Measurements from ENCODE around the gene FBXL20. TPM values are rescaled to one million over a fixed set of nuclear protein-coding genes. Genes with fewer than 3 reads are reported as not detected.
"Not testable (repeated sequence)": the region's sequence is repeated elsewhere in the genome, so short reads cannot be mapped to it uniquely, and the experiment has no call there.

FBXL20 gene
- total RNA-seq, 2 experiments from 2014 or later: 14.2 to 15.4 TPM

DNA sequence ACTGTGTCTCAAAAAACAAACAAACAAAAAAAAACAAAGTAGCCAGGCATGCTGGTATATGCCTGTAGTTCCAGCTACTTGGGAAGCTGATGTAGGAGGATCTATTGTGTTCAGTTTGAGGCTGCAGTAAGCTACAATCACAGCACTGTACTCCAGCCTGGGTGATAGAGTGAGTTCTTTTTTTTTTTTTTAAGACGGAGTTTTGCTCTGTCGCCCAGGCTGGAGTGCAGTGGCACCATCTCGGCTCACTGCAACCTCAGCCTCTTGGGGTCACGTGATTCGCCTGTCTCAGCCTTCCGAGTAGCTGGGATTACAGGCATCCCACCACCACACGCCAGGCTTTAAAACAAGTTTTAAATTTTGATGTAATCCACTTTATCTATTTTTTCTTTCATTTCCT lies 95.4 kb downstream of the FBXL20 start:
- H3K27me3 Mint-ChIP-seq (ENCODE audit: low read depth): no peaks in the 10 kb centered on the region
- H3K4me1 Mint-ChIP-seq (ENCODE audit: low read depth): peaks cover 7% of the 10 kb centered on the region
- CTCF ChIA-PET: no interaction called here
- H3K9me3 Mint-ChIP-seq: no peaks in the 10 kb centered on the region
- DNase-seq: no peak
- intact Hi-C loops (cut with micrococcal nuclease): no loop called here
- peaks cover 1% of the 10 kb centered on the region for H3K36me3 Mint-ChIP-seq (ENCODE audit: low read depth)
- H3K27ac Mint-ChIP-seq: no peak overlapping the region
- no peak overlapping the region for H3K4me3 Mint-ChIP-seq

DNA sequence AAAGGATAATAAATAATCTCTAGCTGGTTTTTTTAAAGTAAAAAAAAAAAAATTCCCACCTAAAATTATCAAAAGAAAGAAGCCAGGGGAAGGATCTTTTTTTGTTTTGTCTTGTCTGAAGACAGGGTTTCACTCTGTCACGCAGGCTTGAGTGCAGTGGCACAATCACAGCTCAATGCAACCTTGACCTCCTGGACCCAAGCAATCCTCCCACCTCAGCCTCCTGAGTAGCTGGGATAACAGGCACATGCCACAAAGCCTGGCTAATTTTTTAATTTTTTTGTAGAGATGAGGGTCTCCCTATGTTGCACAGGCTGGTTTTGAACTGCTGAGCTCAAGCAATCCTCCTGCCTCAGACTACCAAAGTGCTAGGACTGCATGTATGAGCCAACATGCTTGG lies 97.2 kb downstream of the FBXL20 start:
- DNase-seq: no peak
- Mint-ChIP-seq H3K27ac (no peak overlapping the region), H3K36me3 (ENCODE audit: low read depth) (peaks cover 1% of the 10 kb centered on the region), H3K4me3 (no peak overlapping the region), H3K27me3 (ENCODE audit: low read depth) (no peaks in the 10 kb centered on the region), H3K4me1 (ENCODE audit: low read depth) (peaks cover 7% of the 10 kb centered on the region), H3K9me3 (no peaks in the 10 kb centered on the region)
- CTCF ChIA-PET: interaction anchor here (0.6 kb wide), 2 partner anchors 158 to 329 kb away, joined by 3 to 5 read pairs; no protein-coding TSS in a partner anchor
- intact Hi-C loops (cut with micrococcal nuclease): no loop called here

GRCh38 chr17:39294060-39294459 lies 107.4 kb downstream of the FBXL20 start:
- Mint-ChIP-seq H3K4me3 (no peak overlapping the region), H3K27ac (no peak overlapping the region), H3K4me1 (ENCODE audit: low read depth) (no peaks in the 10 kb centered on the region), H3K9me3 (no peaks in the 10 kb centered on the region), H3K36me3 (ENCODE audit: low read depth) (peaks cover 2% of the 10 kb centered on the region), H3K27me3 (ENCODE audit: low read depth) (no peaks in the 10 kb centered on the region)
- intact Hi-C loops (cut with micrococcal nuclease): no loop called here
- no peak for DNase-seq
- CTCF ChIA-PET: no interaction called here

DNA sequence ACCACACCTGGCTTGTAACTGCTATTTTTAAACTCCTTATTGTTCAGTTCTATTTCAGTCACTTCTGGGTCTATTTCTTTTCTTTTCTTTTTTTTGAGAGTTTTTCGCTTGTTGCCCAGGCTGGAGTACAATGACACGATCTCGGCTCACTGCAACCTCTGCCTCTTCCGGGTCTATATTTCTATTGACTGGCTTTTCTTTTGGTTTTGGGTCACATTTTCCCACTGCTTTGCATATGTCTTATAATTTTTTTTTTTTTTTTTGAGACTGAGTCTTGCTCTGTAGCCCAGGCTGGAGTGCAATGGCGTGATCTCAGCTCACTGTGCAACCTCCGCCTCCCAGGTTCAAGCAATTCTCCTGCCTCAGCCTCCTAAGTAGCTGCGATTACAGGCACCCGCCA lies 108.9 kb downstream of the FBXL20 start:
- H3K36me3 Mint-ChIP-seq (ENCODE audit: low read depth); CTCF ChIA-PET; H3K27me3 Mint-ChIP-seq (ENCODE audit: low read depth); intact Hi-C loops (cut with micrococcal nuclease); DNase-seq; H3K4me1 Mint-ChIP-seq (ENCODE audit: low read depth); H3K9me3 Mint-ChIP-seq; H3K4me3 Mint-ChIP-seq; H3K27ac Mint-ChIP-seq: not testable (repeated sequence)

DNA sequence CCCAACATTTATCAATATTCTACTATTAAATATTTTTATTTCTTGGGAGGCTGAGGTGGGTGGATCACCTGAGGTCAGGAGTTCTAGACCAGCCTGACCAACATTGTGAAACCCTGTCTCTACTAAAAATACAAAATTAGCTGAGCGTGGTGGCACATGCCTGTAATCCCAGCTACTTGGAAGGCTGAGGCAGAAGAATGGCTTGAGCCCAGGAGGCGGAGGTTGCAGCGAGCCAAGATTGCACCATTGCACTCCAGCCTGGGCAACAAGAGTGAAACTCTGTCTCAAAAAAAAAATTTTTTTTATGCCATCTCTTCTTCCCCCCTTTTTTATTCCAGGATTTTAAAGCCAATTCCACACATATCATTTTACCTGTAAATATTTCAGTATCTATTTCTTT lies 114.9 kb downstream of the FBXL20 start:
- not testable (repeated sequence) for H3K36me3 Mint-ChIP-seq (ENCODE audit: low read depth); H3K27me3 Mint-ChIP-seq (ENCODE audit: low read depth)

DNA sequence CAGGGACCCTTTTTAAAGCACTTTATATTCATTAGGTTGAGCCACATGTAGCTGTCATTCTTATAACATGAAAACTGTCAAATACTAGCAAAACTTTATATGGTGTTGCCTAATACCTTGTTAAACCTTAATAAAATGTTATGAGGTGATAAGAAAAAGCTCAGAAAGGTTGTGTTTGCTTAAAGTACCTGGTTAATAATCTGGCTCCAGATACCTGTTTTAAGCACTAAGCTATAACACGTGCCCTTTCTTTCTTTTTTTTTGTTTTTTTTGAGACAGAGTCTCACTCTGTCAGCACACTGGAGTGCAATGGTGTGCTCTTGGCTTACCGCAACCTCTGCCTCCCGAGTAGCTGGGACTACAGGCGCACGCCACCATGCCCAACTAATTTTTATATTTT lies 116.7 kb downstream of the FBXL20 start:
- Mint-ChIP-seq H3K36me3 (ENCODE audit: low read depth) (peaks cover 2% of the 10 kb centered on the region), H3K4me3 (no peak overlapping the region), H3K27me3 (ENCODE audit: low read depth) (no peaks in the 10 kb centered on the region), H3K27ac (no peak overlapping the region), H3K4me1 (ENCODE audit: low read depth) (no peaks in the 10 kb centered on the region), H3K9me3 (no peaks in the 10 kb centered on the region)
- DNase-seq: no peak
- intact Hi-C loops (cut with micrococcal nuclease): no loop called here
- CTCF ChIA-PET: interaction anchor here (0.6 to 1.0 kb wide), 3 partner anchors 14 to 696 kb away, joined by 3 to 4 read pairs (median 3); partner anchors contain the start of gene PSMD3

More for the DNA sequence above, 114.9 kb downstream of the FBXL20 start:
- CTCF ChIA-PET: interaction anchor here (0.7 kb wide), 1 partner anchor 122 kb away, joined by 3 read pairs; no protein-coding TSS in a partner anchor
- intact Hi-C loops (cut with micrococcal nuclease); H3K4me3 Mint-ChIP-seq; H3K9me3 Mint-ChIP-seq; H3K27ac Mint-ChIP-seq; H3K4me1 Mint-ChIP-seq (ENCODE audit: low read depth); DNase-seq: not testable (repeated sequence)

GRCh38 chr17:39283896-39284295 lies 117.5 kb downstream of the FBXL20 start:
- no peaks in the 10 kb centered on the region for H3K27me3 Mint-ChIP-seq (ENCODE audit: low read depth)
- intact Hi-C loops (cut with micrococcal nuclease): no loop called here
- H3K4me3 Mint-ChIP-seq: no peak overlapping the region
- no peaks in the 10 kb centered on the region for H3K9me3 Mint-ChIP-seq
- H3K27ac Mint-ChIP-seq: no peak overlapping the region
- DNase-seq: no peak
- CTCF ChIA-PET: interaction anchor here (0.6 to 1.0 kb wide), 2 partner anchors 13 to 163 kb away, joined by 3 read pairs; no protein-coding TSS in a partner anchor
- H3K4me1 Mint-ChIP-seq (ENCODE audit: low read depth): no peaks in the 10 kb centered on the region
- H3K36me3 Mint-ChIP-seq (ENCODE audit: low read depth): peaks cover 2% of the 10 kb centered on the region

DNA sequence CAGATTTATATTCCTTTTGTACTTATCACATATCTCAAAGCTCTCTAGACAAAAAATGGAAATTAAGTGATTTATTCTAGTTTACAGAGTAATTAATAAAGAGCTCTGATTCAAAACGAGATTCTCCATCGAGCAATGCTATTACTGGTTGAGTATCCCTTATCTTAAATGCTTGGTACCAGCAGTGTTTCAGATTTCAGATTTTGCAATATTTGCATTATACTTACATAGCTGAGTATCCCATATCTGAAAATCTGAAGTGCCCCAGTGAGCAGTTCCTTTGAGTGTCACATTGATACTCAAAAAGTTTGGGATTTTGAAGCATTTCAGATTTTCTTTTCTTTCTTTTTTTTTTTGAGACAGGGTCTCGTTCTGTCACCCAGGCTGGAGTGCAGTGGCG lies 118.3 kb downstream of the FBXL20 start:
- no peaks in the 10 kb centered on the region for H3K9me3 Mint-ChIP-seq
- DNase-seq: no peak
- no peak overlapping the region for H3K4me3 Mint-ChIP-seq
- H3K27me3 Mint-ChIP-seq (ENCODE audit: low read depth): no peaks in the 10 kb centered on the region
- peaks cover 2% of the 10 kb centered on the region for H3K36me3 Mint-ChIP-seq (ENCODE audit: low read depth)
- intact Hi-C loops (cut with micrococcal nuclease): no loop called here
- CTCF ChIA-PET: interaction anchor here (0.6 to 0.7 kb wide), 4 partner anchors 22 to 166 kb away, joined by 3 to 6 read pairs (median 4); no protein-coding TSS in a partner anchor
- no peak overlapping the region for H3K27ac Mint-ChIP-seq
- H3K4me1 Mint-ChIP-seq (ENCODE audit: low read depth): no peaks in the 10 kb centered on the region

GRCh38 chr17:39281806-39282205 lies 119.6 kb downstream of the FBXL20 start:
- H3K4me3 Mint-ChIP-seq: no peak overlapping the region
- intact Hi-C loops (cut with micrococcal nuclease): no loop called here
- H3K4me1 Mint-ChIP-seq (ENCODE audit: low read depth): no peaks in the 10 kb centered on the region
- H3K9me3 Mint-ChIP-seq: no peaks in the 10 kb centered on the region
- H3K36me3 Mint-ChIP-seq (ENCODE audit: low read depth): peaks cover 2% of the 10 kb centered on the region
- DNase-seq: no peak
- CTCF ChIA-PET: interaction anchor here (1.0 to 1.7 kb wide), 3 partner anchors 11 to 76 kb away, joined by 3 to 5 read pairs (median 3); no protein-coding TSS in a partner anchor
- no peak overlapping the region for H3K27ac Mint-ChIP-seq
- no peaks in the 10 kb centered on the region for H3K27me3 Mint-ChIP-seq (ENCODE audit: low read depth)

GRCh38 chr17:39278246-39278645 lies 123.2 kb downstream of the FBXL20 start:
- H3K36me3 Mint-ChIP-seq (ENCODE audit: low read depth); intact Hi-C loops (cut with micrococcal nuclease); H3K4me3 Mint-ChIP-seq; H3K4me1 Mint-ChIP-seq (ENCODE audit: low read depth); H3K9me3 Mint-ChIP-seq; DNase-seq; H3K27ac Mint-ChIP-seq; H3K27me3 Mint-ChIP-seq (ENCODE audit: low read depth): not testable (repeated sequence)
- CTCF ChIA-PET: interaction anchor here (1.1 kb wide), 1 partner anchor 12 kb away, joined by 3 read pairs; no protein-coding TSS in a partner anchor

DNA sequence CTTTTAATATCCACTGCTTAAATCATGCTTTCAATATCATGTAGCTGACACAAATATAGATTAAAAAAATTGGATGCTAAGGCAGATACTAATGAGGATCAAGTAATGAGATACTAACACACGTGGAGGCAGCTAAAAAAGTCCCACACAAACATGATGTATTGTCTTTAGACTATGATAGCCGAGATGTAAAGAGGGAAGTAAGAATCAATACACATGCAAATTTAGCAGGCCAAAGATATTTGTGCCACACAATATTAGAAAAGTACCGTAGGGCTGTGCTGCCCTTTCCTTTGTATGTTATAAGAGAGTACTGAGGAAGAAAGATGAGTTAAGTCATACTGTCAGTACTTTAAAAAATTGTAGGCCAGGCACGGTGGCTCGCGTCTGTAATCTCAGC lies 124.3 kb downstream of the FBXL20 start:
- Mint-ChIP-seq H3K27me3 (ENCODE audit: low read depth) (no peaks in the 10 kb centered on the region), H3K27ac (no peak overlapping the region), H3K4me1 (ENCODE audit: low read depth) (no peaks in the 10 kb centered on the region), H3K36me3 (ENCODE audit: low read depth) (peaks cover 4% of the 10 kb centered on the region), H3K9me3 (no peaks in the 10 kb centered on the region), H3K4me3 (no peak overlapping the region)
- CTCF ChIA-PET: interaction anchor here (1.1 kb wide), 1 partner anchor 14 kb away, joined by 3 read pairs; no protein-coding TSS in a partner anchor
- DNase-seq: no peak
- intact Hi-C loops (cut with micrococcal nuclease): no loop called here

GRCh38 chr17:39276113-39276512 lies 125.3 kb downstream of the FBXL20 start:
- H3K9me3 Mint-ChIP-seq: no peaks in the 10 kb centered on the region
- CTCF ChIA-PET: no interaction called here
- intact Hi-C loops (cut with micrococcal nuclease): no loop called here
- no peaks in the 10 kb centered on the region for H3K4me1 Mint-ChIP-seq (ENCODE audit: low read depth)
- H3K27me3 Mint-ChIP-seq (ENCODE audit: low read depth): no peaks in the 10 kb centered on the region
- peaks cover 4% of the 10 kb centered on the region for H3K36me3 Mint-ChIP-seq (ENCODE audit: low read depth)
- H3K27ac Mint-ChIP-seq: no peak overlapping the region
- H3K4me3 Mint-ChIP-seq: no peak overlapping the region
- DNase-seq: no peak

DNA sequence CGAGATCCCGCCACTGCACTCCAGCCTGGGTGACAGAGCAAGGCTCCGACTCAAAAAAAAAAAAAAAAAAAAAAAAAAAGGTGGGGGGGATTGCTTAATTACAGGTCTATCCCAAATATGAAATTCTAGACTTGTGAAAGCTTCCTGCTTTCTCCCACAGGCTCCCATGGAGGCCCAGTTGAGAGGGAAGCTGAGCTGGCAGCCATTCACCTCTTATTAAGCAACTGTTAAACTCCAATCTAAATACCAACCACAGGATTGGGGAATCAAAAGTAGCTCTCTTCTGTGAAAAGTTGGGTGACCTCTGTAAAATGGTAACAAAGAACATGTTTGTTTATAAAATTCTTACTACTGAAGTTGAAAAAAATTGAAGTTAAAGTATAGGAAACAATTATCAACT lies 129.9 kb downstream of the FBXL20 start:
- Mint-ChIP-seq H3K36me3 (ENCODE audit: low read depth) (peaks cover 3% of the 10 kb centered on the region), H3K4me3 (no peak overlapping the region), H3K4me1 (ENCODE audit: low read depth) (no peaks in the 10 kb centered on the region), H3K27me3 (ENCODE audit: low read depth) (no peaks in the 10 kb centered on the region), H3K27ac (no peak overlapping the region), H3K9me3 (no peaks in the 10 kb centered on the region)
- CTCF ChIA-PET: interaction anchor here (0.7 kb wide), 1 partner anchor 10 kb away, joined by 3 read pairs; no protein-coding TSS in a partner anchor
- no peak for DNase-seq
- intact Hi-C loops (cut with micrococcal nuclease): loop anchor here (5.0 kb wide), 1 partner anchor 276 kb away; no protein-coding TSS in a partner anchor

All from activated naive CD4-positive, alpha-beta T cell treated with anti-CD3 and anti-CD28 coated beads for 36 hours (primary cell).